ENCODE results near the gene MS4A6E. TPM values are rescaled to one million over a fixed set of nuclear protein-coding genes. Genes with fewer than 3 reads are reported as not detected.
"Not testable (repeated sequence)": the region's sequence is repeated elsewhere in the genome, so short reads cannot be mapped to it uniquely, and the experiment has no call there.

MS4A6E gene
- total RNA-seq, 2 experiments from 2014 or later, result not detected

DNA sequence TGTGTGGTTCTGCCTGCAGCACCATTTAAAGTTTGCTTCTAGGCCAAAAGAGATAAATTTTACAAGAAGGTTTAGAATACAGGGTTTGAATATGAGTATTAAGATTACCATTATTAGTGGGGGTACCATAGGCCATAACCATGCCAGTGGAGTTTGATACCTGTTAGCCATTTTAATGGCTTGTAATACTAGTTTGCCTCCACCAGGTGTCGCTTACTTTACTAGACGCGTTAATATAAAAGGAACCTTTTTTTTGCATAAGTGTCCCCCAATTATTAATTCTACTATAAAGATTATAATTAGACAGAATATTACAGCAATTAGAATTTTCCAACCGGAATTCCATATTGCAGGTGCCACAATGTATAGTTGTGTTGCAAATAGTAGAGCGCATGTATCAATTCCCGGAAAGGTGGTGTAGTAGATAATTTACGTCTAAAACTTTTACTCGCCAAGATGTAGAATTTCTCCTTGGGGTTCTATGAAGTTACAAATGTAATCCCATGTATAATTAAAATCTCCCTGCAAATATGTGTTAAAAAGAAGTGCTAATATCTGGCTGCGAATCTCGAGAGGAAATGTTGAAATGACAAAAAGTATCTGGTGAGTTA is 16.1 kb downstream of the MS4A6E start:
- Mint-ChIP-seq H3K36me3 (no peaks in the 10 kb centered on the region), H3K27me3 (peaks cover 24% of the 10 kb centered on the region), H3K4me3 (no peak overlapping the region), H3K4me1 (ENCODE audit: low read depth) (no peaks in the 10 kb centered on the region), H3K27ac (no peak overlapping the region), H3K9me3 (no peaks in the 10 kb centered on the region)
- intact Hi-C loops (cut with micrococcal nuclease), result loop anchor here (1.0 kb wide), 1 partner anchor 275 kb away; no protein-coding TSS in a partner anchor
- CTCF ChIA-PET, result interaction anchor here (0.8 to 5.4 kb wide), 4 partner anchors 9 to 277 kb away, joined by 4 to 33 read pairs (median 13); no protein-coding TSS in a partner anchor
- DNase-seq, result no peak
- POLR2A ChIA-PET, result no interaction called here

GRCh38 chr11:60344146-60344545 is 17.1 kb downstream of the MS4A6E start:
- intact Hi-C loops (cut with micrococcal nuclease), result no loop called here
- no peaks in the 10 kb centered on the region for H3K4me1 Mint-ChIP-seq (ENCODE audit: low read depth)
- POLR2A ChIA-PET, result no interaction called here
- H3K27ac Mint-ChIP-seq, result no peak overlapping the region
- H3K27me3 Mint-ChIP-seq, result peaks cover 22% of the 10 kb centered on the region
- no peak overlapping the region for H3K4me3 Mint-ChIP-seq
- H3K36me3 Mint-ChIP-seq, result no peaks in the 10 kb centered on the region
- DNase-seq, result no peak
- H3K9me3 Mint-ChIP-seq, result no peaks in the 10 kb centered on the region
- CTCF ChIA-PET, result interaction anchor here (1.3 to 5.4 kb wide), 4 partner anchors 10 to 275 kb away, joined by 3 to 33 read pairs (median 20); no protein-coding TSS in a partner anchor

DNA sequence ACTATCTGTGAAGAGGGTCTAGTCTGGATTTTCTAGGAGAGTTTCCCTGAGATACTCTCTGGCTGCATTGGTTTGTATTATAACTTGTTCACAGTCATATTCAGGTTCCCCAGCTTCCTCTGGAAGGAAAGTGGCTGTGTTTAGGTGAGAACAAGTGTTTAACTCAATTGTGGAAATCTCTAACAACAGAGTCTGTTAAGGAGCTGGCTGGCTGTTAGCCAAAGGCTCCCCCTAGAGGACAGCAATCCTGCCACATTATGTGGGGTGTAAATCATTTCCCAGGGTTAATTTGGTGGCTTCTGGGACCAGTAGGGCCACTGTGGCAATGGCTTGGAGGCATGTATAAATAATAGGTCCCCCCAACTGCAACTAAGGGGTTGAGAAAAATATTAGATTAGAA is 18.4 kb downstream of the MS4A6E start:
- peaks cover 26% of the 10 kb centered on the region for H3K27me3 Mint-ChIP-seq
- no peaks in the 10 kb centered on the region for H3K36me3 Mint-ChIP-seq
- intact Hi-C loops (cut with micrococcal nuclease), result loop anchor here (1.0 kb wide), 1 partner anchor 80 kb away; no protein-coding TSS in a partner anchor
- H3K9me3 Mint-ChIP-seq, result no peaks in the 10 kb centered on the region
- CTCF ChIA-PET, result interaction anchor here (1.0 to 5.4 kb wide), 7 partner anchors 9 to 273 kb away, joined by 3 to 33 read pairs (median 8); no protein-coding TSS in a partner anchor
- DNase-seq, result peak; percentile 21
- no peak overlapping the region for H3K27ac Mint-ChIP-seq
- H3K4me1 Mint-ChIP-seq (ENCODE audit: low read depth), result no peaks in the 10 kb centered on the region
- POLR2A ChIA-PET, result no interaction called here
- no peak overlapping the region for H3K4me3 Mint-ChIP-seq

GRCh38 chr11:60347084-60347797 is 20.2 kb downstream of the MS4A6E start:
- Mint-ChIP-seq H3K4me3 (no peak overlapping the region), H3K4me1 (ENCODE audit: low read depth) (no peaks in the 10 kb centered on the region), H3K27ac (no peak overlapping the region), H3K9me3 (no peaks in the 10 kb centered on the region), H3K36me3 (no peaks in the 10 kb centered on the region), H3K27me3 (peaks cover 23% of the 10 kb centered on the region)
- DNase-seq, result no peak
- POLR2A ChIA-PET, result no interaction called here
- intact Hi-C loops (cut with micrococcal nuclease), result no loop called here
- CTCF ChIA-PET, result interaction anchor here (0.8 to 5.4 kb wide), 2 partner anchors 13 to 82 kb away, joined by 3 to 33 read pairs; no protein-coding TSS in a partner anchor

DNA sequence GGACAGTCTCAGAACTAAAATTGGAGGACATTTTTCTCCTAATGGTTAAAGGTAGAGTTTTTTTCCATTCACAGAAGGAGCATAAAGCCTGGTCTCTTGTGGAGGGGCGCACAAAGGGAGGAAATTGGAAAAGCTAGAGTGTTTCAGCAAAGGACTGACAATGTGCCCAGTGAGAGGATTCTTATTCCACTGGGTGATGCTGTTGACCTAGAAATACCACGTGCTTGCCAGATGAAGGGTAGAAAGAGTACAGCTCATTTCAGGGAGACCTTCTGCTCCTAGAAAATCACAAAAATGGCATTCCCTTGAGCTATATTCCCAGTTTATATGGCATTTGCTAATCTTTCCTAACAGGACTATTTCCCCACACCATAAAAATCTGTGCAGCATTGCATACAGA is 21.1 kb downstream of the MS4A6E start:
- intact Hi-C loops (cut with micrococcal nuclease), result no loop called here
- DNase-seq, result no peak
- POLR2A ChIA-PET, result no interaction called here
- H3K4me3 Mint-ChIP-seq, result no peak overlapping the region
- no peaks in the 10 kb centered on the region for H3K4me1 Mint-ChIP-seq (ENCODE audit: low read depth)
- H3K27ac Mint-ChIP-seq, result no peak overlapping the region
- H3K9me3 Mint-ChIP-seq, result no peaks in the 10 kb centered on the region
- peaks cover 22% of the 10 kb centered on the region for H3K27me3 Mint-ChIP-seq
- CTCF ChIA-PET, result interaction anchor here (2.8 kb wide), 1 partner anchor 15 kb away, joined by 15 read pairs; no protein-coding TSS in a partner anchor
- no peaks in the 10 kb centered on the region for H3K36me3 Mint-ChIP-seq

DNA sequence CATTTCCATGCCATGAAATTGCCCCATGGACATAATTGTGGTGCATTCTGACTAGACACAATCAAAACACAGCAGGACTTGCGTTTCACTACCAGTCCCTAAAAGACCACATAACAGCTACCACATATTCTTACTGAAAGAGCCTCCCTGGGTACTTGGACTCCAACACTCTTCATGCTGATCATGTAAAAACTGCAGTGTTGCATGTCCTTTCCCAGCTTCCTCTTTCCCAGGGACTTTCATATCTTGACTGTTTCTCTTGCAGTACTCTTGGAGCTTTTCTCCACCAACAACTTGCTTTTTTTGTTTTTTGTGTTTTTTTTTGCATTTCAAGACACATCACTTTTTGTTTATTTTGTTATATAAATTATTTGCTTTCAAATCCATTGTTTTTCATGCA is 22.9 kb downstream of the MS4A6E start:
- ChIA-PET CTCF (interaction anchor here (0.7 to 2.8 kb wide), 3 partner anchors 13 to 269 kb away, joined by 3 to 15 read pairs (median 3); no protein-coding TSS in a partner anchor), POLR2A (no interaction called here)
- Mint-ChIP-seq H3K27ac (no peak overlapping the region), H3K4me3 (no peak overlapping the region), H3K9me3 (no peaks in the 10 kb centered on the region), H3K36me3 (no peaks in the 10 kb centered on the region), H3K27me3 (peaks cover 19% of the 10 kb centered on the region), H3K4me1 (ENCODE audit: low read depth) (no peaks in the 10 kb centered on the region)
- no peak for DNase-seq
- intact Hi-C loops (cut with micrococcal nuclease), result no loop called here

DNA sequence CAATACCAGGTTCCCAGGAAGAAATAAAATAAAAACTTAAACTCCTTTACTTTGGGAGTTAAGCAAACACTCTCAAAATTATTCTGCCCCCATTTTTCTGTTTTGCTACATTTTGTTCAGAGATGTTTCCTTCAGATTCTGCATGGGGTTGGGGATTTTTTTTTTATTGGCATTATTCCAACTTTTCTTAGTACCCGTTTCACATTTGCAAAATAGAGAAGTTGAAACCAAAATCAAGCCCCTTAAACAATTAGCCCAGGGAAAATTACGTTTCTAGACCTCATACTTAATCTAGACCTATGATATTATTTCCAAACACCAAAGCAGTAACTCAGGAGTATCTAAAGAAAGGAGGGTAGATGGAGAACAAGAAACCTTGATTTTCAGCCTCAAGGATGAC is 30.7 kb downstream of the MS4A6E start:
- ChIA-PET CTCF (no interaction called here), POLR2A (no interaction called here)
- no peak overlapping the region for H3K27ac Mint-ChIP-seq
- intact Hi-C loops (cut with micrococcal nuclease), result no loop called here
- no peak for DNase-seq
- no peaks in the 10 kb centered on the region for H3K4me1 Mint-ChIP-seq (ENCODE audit: low read depth)
- no peak overlapping the region for H3K4me3 Mint-ChIP-seq
- peaks cover 4% of the 10 kb centered on the region for H3K27me3 Mint-ChIP-seq
- H3K36me3 Mint-ChIP-seq, result no peaks in the 10 kb centered on the region
- H3K9me3 Mint-ChIP-seq, result no peaks in the 10 kb centered on the region

DNA sequence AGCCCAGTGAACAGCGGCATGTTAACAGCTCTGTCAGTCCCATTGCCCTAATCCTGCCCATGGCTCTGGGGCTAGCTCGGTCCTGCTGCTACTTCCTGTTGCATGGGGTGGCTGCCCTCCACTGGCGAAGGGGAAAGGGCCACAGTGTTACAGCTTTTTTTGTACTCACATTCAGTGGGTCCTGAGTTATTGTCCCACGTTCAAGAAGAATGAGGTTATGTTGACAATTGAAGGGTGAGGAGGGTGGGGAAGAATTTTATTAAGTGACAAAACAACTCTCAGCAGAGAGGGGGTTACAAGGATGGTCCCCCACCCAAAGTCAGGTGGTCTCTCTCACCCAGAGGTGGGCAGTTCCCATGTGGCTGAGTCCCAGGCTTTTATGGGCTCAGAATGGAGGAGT is 33.6 kb downstream of the MS4A6E start:
- Mint-ChIP-seq H3K4me1 (ENCODE audit: low read depth) (no peaks in the 10 kb centered on the region), H3K9me3 (no peaks in the 10 kb centered on the region), H3K27me3 (peaks cover 20% of the 10 kb centered on the region), H3K4me3 (no peak overlapping the region), H3K36me3 (no peaks in the 10 kb centered on the region), H3K27ac (no peak overlapping the region)
- DNase-seq, result no peak
- POLR2A ChIA-PET, result no interaction called here
- intact Hi-C loops (cut with micrococcal nuclease), result loop anchor here (10.0 kb wide), 1 partner anchor 56 kb away; no protein-coding TSS in a partner anchor
- CTCF ChIA-PET, result interaction anchor here (1.4 to 1.7 kb wide), 2 partner anchors 15 to 257 kb away, joined by 3 to 4 read pairs; no protein-coding TSS in a partner anchor

GRCh38 chr11:60362241-60362640 is 35.2 kb downstream of the MS4A6E start:
- ChIA-PET CTCF (interaction anchor here (1.5 to 6.1 kb wide), 10 partner anchors 20 to 270 kb away, joined by 3 to 102 read pairs (median 9); no protein-coding TSS in a partner anchor), POLR2A (no interaction called here)
- DNase-seq, result no peak
- Mint-ChIP-seq H3K4me1 (ENCODE audit: low read depth) (peaks cover 3% of the 10 kb centered on the region), H3K27me3 (peaks cover 24% of the 10 kb centered on the region), H3K36me3 (no peaks in the 10 kb centered on the region), H3K27ac (no peak overlapping the region), H3K9me3 (no peaks in the 10 kb centered on the region), H3K4me3 (no peak overlapping the region)
- intact Hi-C loops (cut with micrococcal nuclease), result loop anchor here (10.0 kb wide), 1 partner anchor 57 kb away; no protein-coding TSS in a partner anchor

DNA sequence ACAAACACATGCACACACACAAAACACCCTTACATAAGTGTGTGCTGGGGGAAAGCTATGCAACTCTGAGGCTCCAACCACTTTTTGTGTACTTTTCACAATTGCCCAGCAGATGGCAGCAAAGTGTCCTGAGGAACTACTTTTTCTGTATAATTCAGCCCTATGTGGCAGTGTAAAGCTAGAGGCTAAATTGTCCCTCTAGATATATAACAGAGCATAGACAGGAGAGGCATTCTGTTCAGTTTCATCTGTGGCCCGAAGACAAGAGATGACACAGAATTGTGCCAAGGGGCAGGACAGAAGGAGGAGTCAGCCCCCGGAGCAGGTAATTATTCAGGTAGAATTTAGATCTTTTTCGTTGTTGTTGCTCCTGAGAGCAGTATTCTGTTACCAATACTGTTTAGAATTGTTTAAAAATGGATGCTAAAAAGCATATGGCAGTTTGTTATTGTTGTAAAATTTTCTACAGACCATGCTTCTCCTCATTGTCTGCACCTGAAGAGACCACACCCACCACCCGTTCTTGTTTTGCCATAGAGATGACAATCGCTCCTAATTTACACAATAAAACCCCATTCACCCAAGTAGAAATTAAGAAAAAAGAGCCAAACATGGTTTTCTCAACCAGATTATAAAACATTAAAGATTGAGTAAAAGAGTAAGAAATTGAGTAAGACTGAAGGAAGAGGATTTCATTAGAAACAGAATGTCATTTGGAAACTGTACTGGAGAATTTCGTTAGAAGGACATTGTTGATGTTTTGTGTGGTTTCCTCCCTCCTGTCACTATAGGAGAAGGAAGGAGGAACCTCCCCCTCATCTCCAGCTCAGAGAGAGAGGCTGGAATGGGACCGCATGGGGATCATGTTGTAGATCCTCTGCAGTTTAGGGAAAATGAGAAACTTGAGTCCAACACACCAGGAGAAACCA is 36.8 kb downstream of the MS4A6E start:
- H3K27me3 Mint-ChIP-seq, result peaks cover 31% of the 10 kb centered on the region
- POLR2A ChIA-PET, result no interaction called here
- H3K36me3 Mint-ChIP-seq, result no peaks in the 10 kb centered on the region
- peak; percentile 65 for DNase-seq
- no peak overlapping the region for H3K27ac Mint-ChIP-seq
- CTCF ChIA-PET, result interaction anchor here (0.7 to 6.1 kb wide), 39 partner anchors 8 to 637 kb away, joined by 3 to 102 read pairs (median 4); partner anchors contain the start of genes MS4A12 and MS4A15
- H3K4me1 Mint-ChIP-seq (ENCODE audit: low read depth), result peaks cover 3% of the 10 kb centered on the region
- H3K4me3 Mint-ChIP-seq, result no peak overlapping the region
- intact Hi-C loops (cut with micrococcal nuclease), result loop anchor here (1.0 to 10.0 kb wide), 3 partner anchors 59 to 254 kb away; no protein-coding TSS in a partner anchor
- H3K9me3 Mint-ChIP-seq, result no peaks in the 10 kb centered on the region

- intact Hi-C loops (cut with micrococcal nuclease), result loop anchor here (10.0 kb wide), 1 partner anchor 62 kb away; no protein-coding TSS in a partner anchor
- CTCF ChIA-PET, result interaction anchor here (1.0 to 6.1 kb wide), 2 partner anchors 92 to 253 kb away, joined by 4 to 102 read pairs; no protein-coding TSS in a partner anchor
- H3K4me3 Mint-ChIP-seq; POLR2A ChIA-PET; H3K27ac Mint-ChIP-seq; DNase-seq; H3K4me1 Mint-ChIP-seq (ENCODE audit: low read depth); H3K9me3 Mint-ChIP-seq; H3K36me3 Mint-ChIP-seq: not testable (repeated sequence)
- peaks cover 35% of the 10 kb centered on the region for H3K27me3 Mint-ChIP-seq
These were observed 39.3 kb downstream of the MS4A6E start for GRCh38 chr11:60366262-60366904.

Measured in activated CD4-positive, alpha-beta memory T cell treated with anti-CD3 and anti-CD28 coated beads for 36 hours (primary cell).